Stimulated activated CD8-positive, alpha-beta memory T cell treated with anti-CD3 and anti-CD28 coated beads, Interleukin-12 subunit alpha, Interleukin-12 subunit beta, amount 100 ng/mL, for 24 hours (primary cell): ENCODE results near the gene SPATA21.

Source experiments
- DNase-seq: peaks from one replicate; pipeline ENCODE4 v3.0.0-alpha.2; 2020; ENCODE audit errors: extremely low read depth

SPATA21 gene

DNA sequence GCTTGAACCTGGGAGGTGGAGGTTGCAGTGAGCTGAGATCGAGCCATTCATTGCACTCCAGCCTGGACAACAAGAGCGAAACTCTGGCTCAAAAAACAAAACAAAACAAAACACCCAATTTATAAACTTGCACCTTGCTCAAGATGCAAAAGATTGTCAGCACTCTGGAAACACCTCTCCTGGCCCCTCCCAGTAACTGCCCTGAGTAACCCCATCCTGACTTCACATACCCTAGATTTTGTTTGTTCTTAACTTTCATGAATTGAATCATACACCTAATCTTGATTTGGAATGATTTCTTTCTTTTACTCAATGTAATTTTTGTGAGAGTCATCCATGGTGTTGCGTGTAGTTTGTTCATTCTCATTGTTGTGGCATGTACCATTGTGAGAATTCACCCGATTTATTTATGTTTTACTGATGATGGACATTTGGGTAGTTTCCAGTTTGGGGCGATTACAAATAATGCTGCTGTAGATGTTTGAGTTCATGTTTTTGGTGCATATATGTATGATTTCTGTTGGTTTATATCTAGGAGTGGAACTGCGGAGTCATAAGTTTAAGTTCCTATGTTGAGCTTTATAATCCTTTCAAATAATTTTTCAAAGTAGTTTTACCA is 13.7 kb upstream of the SPATA21 start:
- DNase-seq = no peak

DNA sequence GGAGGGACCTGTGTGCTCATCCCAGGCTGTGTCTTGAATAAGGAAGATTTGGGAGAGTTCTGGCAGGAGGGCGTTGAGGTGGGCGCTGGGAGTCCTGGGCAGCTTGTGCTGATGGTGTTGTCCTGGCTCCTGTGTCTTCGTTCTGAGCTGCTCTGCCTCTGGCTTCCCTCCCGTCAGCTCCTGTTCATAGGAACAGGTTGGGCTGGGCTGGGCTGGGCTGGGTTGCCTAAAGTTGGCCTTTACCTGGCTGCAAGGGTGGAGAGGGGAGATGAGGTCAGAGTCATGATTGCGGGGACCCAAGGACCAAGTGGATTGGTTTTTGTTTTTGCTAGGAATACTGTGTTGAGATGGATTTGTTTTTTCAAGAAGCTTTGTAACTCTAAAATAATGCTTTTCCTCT is 12.4 kb upstream of the SPATA21 start:
- no peak for DNase-seq

DNA sequence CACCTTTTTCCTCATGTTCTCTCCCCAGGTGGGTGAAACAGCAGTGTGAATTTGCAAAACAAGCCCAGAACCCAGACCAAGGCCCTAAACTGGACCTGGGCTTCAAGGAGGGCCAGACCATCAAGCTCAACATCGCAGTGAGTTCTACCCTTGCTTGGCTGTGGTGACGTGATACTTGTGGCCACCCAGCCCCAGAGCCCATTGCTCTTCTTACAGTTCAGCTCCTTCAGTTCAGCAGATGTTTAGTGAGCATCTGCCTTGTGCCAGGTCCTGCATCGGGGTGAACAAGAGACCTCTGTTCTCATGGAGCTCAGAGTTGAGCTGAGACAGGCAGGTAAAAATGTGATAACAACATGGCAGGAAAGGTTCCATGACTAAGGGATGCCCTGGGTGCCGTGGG is 11.8 kb upstream of the SPATA21 start:
- DNase-seq = no peak

DNA sequence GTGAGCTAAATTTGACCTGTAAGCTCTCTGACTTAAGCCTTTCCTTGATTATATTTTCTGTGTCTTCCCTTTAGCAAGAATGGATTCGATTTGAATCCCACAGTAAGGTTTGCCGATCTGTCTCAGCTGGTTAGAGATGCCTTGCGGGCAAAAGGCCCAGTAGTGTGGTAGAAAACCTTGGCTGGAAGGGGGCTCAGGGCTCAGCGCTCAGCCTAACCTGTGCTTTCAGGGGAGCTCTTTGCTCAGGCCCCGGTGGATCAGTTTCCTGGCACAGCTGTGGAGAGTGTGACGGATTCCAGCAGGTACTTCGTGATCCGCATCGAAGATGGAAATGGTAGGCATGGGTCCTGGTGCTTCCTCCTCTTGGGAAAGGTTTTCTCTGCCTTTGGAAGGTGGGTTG is 10.4 kb upstream of the SPATA21 start:
- no peak for DNase-seq

DNA sequence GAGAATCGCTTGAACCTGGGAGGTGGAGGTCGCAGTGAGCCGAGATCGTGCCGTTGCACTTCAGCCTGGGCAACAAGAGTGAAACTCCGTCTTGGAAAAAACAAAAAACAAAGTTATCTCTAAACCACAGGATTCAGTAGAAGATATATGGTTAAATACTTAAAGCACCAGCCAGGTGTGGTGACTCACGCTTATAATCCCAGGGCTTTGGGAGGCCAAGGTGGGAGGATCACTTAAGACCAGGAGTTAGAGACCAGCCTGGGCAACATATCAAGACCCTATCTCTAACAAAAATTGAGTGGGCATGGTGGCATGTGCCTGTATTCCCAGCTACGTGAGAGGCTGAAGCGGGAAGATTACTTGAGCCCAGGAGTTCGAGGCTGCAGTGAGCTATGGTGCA is 8.9 kb upstream of the SPATA21 start:
- no peak for DNase-seq

DNA sequence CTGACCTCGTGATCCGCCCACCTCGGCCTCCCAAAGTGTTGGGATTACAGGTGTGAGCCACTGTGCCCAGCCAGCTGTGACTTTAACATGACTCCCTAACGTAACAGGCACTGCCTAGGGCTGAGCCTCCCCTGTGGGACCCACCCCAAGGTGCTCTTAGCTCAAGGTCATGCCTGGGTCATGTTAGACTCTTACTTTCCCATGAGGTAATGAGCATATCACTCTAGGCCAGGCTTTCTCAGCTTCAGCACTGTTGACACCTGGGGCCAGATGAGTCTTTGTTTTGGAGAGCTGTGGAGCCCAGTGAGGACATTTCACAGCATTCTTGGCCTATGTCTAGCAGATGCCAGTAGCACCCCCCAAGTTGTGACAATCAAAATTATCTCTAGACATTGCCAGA is 7.8 kb upstream of the SPATA21 start:
- DNase-seq = no peak

DNA sequence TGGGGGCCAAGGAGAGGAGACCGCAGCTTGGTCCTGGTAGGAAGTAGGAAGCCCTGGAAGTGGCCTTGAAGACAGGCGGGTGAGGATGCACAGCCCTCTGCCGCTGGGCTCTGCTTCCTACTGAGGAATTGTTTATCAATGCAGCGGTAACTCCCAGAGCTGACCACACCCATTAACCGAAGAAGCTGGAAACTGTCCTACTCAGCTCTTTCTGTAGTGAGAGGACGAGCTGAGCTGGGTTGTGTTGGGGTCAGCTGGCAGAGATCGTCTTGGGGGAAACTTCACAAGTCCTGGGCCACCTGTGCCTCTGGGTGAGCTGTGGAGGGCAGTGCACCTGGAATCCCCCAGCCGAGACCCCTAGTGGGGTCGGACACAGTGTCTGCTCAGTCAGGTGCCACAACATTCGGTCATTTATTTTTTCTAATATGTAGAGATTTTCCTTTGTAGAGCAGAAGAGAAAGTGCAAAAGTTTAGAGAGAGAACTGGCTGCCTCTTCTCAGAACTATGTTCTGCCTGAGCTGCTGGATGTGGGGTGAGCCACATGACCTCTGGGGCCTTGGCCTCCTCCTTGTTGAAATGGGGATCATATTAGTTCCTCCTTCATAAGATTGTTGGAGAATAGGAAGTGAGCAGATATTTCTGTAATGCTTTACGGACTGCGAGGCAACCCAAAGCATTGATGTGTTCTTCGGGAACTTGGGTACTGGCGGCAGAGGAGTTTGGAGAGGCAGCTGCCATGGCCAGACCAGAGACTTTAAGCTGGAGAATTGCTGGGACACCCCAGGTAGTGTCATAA is 6.9 kb upstream of the SPATA21 start:
- no peak for DNase-seq

DNA sequence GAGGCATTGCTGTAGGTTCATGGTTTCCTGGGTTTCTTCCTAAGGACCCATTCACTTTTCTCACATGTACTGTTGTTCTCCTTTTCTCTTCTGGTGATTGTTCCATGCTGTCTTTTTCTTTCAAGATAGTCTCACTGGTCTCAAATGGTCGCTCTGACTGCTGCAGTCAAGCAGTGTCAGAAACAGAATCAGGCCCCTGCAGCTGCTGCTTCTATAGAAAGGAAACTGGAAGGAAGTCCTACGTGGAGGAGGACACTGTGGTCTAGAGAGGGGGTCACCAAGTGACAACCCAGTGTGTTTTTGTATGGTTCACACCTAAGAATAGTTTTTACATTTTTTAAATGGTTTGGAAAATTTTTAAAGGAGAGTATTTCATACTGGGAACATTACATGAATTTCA is 5.7 kb upstream of the SPATA21 start:
- DNase-seq = no peak

DNA sequence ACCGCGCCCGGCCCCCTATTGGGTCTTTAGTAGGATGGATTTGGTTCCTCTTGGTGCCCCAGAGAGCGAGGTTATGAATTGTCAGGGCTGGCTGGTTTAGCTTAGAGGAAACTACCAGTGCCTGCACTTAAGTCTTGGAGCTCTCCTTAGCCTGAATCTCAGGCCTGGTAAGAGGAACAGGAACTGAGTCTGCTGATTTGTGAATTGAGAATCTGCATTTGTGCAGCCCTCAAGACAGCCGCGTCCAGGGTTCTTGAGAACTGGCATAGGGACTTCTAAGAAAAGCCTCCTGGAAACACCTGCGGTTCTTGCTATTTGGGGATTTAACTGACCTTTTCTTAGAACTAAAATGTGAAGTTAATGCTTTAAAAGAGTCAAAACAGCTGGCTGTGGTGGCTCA is 5.0 kb upstream of the SPATA21 start:
- DNase-seq = no peak

DNA sequence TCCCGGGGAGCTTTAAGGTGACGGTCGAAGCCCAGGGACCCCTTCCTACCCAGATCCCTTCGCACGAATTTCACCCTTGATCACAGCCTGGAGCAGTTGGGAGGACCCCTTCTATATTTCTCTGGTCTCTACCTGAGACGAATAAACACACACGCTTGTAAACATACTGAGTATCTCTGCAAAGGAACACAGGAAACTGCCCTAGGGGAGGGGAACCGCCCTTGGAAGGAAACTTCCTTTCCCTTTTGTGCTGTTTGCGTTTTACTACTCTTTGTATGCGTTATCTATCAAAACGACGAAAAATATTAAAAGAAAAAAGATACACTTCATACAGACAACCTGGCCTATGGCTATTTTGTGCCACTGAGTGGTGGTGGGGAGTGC is 4.0 kb upstream of the SPATA21 start:
- no peak for DNase-seq

DNA sequence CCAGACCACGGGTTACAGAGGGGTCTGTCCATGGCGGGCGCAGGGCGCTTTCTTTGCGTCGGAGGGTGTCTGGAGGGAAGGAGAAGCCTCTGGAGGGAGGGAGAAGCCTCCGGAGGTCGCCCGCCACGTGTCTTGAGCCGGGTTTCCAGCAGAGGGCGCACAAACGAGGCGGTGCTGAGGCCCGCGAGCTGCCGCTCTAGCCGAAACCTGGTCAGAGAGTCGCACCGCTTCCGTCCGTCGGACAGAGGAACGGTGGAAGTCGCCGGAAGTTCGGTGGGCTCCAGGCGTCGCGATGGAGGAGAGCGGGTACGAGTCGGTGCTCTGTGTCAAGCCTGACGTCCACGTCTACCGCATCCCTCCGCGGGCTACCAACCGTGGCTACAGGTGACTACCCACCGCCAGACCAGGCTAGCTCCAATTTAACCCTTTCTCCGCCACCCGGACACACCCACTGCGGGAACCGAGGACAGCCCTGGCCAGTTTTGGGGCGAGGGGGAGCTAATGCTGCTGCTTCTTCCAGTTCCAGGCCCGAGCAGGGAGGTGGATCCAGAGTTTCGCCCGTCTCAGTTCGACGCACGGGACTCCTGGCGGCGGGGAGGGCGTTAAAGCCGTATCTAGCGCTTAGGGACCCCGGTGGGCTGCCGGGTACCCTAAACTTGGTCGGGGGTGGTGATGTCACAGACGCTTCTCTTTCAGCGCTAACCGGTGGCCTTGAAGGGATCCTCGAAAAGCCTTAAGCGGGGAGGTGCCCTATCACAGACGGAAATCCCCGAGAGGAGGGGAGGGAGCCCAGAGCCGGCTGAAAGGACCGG is 3.5 kb upstream of the SPATA21 start, which contains the start of gene NECAP2:
NECAP2 (plus strand) TSS at position 255 of the 812 bp plus-strand sequence; CDS start at position 293, 38 bp downstream.
- peak; percentile 86 for DNase-seq

DNA sequence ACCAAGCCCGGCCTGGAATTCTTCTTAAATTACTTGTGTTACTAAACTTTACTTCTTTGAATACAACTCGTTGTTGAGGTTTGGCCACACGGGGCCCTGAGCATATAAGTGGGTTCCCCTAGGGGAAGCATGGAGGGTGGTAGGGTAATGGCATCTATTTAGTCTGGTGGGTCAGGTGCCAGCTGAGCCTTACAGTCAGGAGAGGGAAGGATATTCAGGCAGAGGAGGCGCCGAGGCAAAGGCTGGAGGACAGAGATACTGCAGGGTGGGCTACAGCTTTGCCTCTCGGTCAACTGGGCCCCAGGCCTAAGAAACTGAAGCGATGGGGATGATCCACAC is 2.9 kb upstream of the SPATA21 start:
- no peak for DNase-seq

DNA sequence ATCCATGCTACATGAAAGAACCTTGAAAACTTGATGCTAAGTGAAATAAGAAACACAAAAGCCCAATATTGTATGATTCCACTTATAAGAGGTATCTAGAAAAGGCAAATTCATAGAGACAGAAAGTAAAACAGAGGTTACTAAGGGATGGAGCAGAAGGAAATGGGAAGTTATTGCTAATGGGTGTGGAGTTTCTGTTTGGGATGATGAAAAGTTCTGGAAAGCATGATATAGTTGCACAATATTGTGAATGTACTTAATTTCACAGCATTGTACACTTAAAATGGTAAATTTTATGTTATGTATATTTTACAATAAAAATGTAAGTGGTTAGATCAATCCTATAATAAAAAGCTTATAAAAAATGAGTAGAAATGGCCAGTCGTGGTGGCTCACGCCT is 1.7 kb upstream of the SPATA21 start:
- no peak for DNase-seq

DNA sequence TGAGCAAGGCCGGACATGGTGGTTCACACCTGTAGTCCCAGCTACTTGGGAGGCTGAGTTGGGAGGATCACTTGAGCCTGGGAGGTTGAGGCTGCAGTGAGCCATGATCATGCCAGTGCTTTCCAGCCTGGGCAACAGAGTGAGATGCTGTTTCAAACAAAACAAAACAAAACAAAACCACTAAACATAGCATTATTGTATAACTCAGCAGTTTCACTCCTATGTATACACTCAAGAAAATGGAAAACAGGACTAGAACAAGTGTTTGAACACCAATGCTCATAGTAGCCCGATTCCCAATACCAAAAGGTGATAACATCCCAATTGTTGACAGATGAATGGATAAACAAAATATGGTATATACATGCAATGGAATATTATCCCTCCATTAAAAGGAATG is 1.3 kb upstream of the SPATA21 start:
- DNase-seq = no peak

DNA sequence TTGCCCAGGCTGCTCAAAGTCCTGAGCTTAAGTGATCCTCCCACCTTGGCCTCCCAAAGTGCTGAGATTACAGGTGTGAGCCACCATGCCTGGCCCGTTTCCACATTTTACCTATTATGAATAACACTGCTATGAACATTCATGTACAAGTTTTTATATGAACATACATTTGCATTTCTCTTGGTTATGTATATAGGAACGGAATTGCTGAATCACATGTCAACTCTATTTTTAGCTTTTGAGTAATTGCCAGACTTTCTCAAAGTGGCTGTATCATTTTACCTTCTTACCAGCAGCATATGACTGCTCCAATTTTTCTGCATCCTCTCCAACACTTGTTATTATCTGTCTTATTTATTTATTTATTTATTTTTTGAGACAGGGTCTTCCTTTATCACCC is 2.7 kb downstream of the SPATA21 start:
- no peak for DNase-seq

DNA sequence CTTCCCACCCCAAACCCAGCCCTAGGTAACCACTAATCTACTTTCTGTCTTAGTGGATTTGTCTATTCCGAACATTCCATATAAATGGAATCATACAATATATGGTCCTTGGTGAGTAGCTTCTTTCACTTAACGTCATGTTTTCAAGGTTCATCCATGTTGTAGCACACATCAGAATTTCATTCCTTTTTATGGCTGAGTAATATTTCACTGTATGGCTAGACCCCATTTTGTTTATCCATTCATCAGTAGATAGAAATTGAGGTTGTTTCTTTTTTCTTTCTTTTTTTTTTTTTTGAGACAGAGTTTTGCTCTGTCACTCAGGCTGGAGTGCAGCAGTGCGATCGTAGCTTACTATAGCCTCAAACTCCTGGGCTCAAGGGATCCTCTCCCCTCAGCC is 3.2 kb downstream of the SPATA21 start:
- DNase-seq = no peak

DNA sequence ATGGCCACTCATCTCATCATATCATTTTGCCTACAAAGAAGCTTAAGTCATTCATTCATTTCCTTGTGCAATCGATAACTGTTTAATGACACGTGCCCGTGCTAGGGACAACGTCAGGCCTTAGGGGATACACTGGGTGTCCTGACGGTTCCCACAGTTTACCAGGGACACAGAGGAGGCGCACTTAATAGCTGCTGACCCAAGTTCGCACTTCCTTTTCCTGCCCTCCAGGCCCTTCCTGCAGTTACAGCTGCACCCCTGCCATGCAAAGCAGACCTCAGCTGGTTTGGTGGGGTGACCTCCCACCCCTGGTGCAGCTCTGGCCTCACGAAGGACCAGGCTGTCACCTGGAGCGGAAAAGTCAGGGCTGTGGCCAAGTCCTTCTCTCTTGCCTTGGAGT is 4.2 kb downstream of the SPATA21 start:
- no peak for DNase-seq

DNA sequence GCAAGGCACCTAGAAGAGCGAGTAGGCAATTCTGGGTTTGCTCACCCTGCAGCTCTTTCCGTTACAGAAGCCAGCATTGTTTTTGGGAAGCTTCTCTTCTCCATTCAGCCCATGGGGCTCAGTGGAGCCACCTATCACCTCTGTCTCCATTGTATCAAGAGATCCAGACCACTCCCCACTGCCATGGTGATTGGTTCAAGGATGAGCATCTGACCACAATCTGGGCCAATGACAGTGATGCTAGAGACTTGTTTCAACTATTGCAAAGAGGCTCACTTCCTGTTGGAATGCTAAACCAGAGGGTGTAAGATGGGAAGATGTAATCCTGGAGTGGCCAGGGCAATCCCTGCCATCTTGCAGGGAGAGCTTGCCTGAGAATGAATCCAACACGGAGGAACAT is 6.6 kb downstream of the SPATA21 start:
- no peak for DNase-seq

DNA sequence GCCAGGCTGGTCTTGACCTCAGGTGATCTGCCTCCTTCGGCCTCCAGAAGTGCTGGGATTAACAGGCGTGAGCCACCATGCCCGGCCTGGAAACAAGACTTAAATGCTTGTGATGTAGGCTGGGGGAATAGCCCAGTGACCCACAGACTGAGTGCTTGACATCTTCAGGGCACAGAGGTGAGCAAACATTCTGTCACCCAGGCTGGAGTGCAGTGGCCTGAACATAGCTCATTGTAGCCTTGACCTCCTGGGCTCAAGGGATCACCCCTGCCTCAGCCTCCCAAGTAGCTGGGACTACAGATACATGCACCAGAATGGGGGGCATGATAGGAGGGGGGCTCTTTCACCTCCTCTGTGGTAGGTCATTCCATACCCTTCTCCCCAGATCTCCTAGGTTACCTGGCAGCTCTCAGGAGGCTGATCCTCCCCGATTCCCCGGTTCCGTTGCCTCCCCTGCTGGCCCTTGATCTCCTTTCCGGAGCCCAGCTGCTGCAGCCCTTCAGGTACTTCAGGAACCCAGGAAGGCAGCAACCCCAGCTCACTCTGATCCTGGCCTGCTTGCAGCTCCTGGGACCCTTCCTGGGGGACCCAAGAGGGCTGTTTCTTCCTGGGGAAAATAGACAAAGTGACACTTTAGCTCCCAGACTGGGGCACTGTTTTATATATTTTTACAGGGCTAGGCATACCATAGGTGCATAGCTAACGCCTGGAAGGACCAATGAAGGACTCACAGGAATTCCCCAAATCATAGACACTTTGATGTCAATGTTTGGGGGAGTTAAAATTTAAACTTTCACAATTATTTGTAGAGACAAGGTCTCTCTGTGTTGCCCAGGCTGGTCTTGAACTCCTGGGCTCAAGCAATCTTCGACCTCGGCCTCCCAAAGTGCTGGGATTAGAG is 11.8 kb downstream of the SPATA21 start:
- no peak for DNase-seq

DNA sequence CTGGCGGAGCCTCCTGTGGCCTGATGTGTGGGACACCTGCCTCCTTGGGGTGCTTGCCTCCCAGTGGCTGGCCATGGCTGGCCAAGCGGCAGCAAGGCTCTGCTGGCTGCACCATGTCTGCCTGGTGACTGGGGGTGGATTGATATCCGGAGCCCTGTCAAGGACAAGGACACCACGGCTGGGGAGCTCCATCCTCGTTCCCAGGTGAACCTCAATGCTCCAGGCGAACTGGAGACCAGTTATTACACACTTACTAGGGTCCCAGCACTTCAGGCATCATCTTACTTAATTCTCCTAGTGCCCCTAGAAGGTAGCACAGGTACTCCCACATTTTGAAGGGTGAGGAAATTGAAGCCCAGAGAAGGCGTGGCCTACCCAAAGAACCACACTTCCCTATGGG is 15.2 kb downstream of the SPATA21 start:
- DNase-seq = no peak

DNA sequence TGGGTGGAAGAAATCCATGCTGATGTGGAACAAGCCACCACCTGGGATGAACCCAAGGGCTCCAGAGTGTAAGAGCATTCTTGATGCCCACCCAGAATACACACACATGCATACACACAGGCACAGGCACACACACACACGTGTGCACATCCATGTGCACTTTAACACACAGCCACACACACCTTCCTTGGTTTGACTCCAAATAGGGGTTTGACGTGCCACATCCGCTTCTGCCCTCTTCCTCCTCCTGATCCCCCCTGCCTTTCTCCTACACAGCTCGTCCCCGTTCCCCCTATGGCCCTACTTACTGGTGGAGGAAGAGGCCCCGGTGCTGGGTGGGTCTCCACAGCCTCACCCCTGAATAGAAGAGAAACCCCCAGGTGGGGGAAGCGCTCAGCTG is 16.0 kb downstream of the SPATA21 start:
- DNase-seq = no peak
